Ovary (tissue), 3 donors: ENCODE data around the gene ABCC1.

ENCODE experiments used
- EP300 ChIP-seq: sonication (generic); formaldehyde crosslinking; IDR thresholded peaks from one replicate; pipeline ENCODE4 v1.6.1; 2017; ENCODE audit warnings: antibody characterized with exemption
- POLR2A ChIP-seq: fragments of 450-650 bp; IDR thresholded peaks from one replicate; pipeline ENCODE4 v1.6.1; 2017; ENCODE audit warnings: antibody characterized with exemption, mild to moderate bottlenecking, moderate library complexity
- TF ChIP-seq, protein P1 (sequence below), 3 donors: fragments of 450-650 bp in 2 of 3; fragments of 200-600 bp in 1 of 3; IDR thresholded peaks; one replicate each; pipeline versions ENCODE4 v1.5.1 to v1.8.0; 2016 to 2022; ENCODE audit warnings: antibody characterized with exemption in 3 of 3, mild to moderate bottlenecking in 1 of 3
- donor health status: DM: no; HTN: no; CAD: no.

DNA sequence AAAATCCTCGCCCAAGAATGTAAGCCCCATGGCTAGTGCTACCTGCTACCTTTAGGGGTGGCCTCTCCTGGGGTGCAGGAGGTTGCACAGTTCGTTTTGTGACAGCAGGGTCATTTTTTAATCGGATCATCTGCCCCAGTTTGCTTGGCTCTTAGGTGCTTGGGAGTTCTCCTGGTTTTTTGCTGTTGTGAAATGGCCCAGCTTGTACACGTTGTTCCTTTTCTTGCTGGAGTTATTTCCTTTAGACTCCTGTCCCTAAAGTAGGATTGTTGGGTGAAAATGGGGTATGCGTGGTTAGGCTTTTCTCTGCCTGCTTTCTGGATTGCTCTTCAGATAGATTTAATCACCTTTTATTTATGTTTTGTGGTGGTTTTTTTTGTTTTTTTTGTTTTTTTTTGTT, 25.8 kb downstream of the ABCC1 start:
- TF ChIP-seq POLR2A (no peak), EP300 (no peak)
- TF ChIP-seq, protein P1, sequence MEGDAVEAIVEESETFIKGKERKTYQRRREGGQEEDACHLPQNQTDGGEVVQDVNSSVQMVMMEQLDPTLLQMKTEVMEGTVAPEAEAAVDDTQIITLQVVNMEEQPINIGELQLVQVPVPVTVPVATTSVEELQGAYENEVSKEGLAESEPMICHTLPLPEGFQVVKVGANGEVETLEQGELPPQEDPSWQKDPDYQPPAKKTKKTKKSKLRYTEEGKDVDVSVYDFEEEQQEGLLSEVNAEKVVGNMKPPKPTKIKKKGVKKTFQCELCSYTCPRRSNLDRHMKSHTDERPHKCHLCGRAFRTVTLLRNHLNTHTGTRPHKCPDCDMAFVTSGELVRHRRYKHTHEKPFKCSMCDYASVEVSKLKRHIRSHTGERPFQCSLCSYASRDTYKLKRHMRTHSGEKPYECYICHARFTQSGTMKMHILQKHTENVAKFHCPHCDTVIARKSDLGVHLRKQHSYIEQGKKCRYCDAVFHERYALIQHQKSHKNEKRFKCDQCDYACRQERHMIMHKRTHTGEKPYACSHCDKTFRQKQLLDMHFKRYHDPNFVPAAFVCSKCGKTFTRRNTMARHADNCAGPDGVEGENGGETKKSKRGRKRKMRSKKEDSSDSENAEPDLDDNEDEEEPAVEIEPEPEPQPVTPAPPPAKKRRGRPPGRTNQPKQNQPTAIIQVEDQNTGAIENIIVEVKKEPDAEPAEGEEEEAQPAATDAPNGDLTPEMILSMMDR (IDR thresholded peaks at IDR 0.05): no peak
